Erythroblast (primary cell): ENCODE measurements around the gene SPOCK1.

ENCODE experiments used
- DNase-seq, 2 experiments: peaks; one replicate each; lab custom pipeline; 2025; lab: John Stamatoyannopoulos, UW
- GATA1 ChIP-seq: IDR thresholded peaks from 2 replicates; pipeline ENCODE4 v1.6.1; 2011; ENCODE audit warnings: low read depth, mild to moderate bottlenecking, control low read depth, low read length, moderate library complexity
- POLR2A ChIP-seq: IDR thresholded peaks from 2 replicates; pipeline ENCODE4 v1.6.1; 2011; ENCODE audit warnings: mild to moderate bottlenecking, low read length

SPOCK1 gene

DNA sequence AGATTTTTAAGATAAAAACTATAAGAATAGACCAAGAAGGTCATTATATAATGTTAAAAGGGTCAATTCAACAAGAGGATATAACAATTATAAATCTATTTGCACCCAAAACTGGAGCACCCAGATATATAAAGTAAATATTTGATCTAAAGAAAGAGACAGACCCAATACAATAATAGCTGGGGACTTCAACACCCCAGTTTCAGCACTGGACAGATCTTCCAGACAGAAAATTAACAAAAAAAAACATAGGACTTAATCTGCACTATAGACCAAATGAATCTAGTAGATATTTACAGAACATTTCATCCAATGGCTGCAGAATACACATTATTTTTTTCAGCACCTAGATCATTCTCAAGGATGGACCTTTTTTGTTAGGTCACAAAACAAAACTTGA lies 331.9 kb downstream of the SPOCK1 start:
- no peak for TF ChIP-seq POLR2A
- no peak for TF ChIP-seq GATA1
- DNase-seq = no peak

- DNase-seq = no peak
- no peak for TF ChIP-seq POLR2A
- TF ChIP-seq GATA1 = no peak
Observed at GRCh38 chr5:137164961-137165360, 334.2 kb downstream of the SPOCK1 start.

DNA sequence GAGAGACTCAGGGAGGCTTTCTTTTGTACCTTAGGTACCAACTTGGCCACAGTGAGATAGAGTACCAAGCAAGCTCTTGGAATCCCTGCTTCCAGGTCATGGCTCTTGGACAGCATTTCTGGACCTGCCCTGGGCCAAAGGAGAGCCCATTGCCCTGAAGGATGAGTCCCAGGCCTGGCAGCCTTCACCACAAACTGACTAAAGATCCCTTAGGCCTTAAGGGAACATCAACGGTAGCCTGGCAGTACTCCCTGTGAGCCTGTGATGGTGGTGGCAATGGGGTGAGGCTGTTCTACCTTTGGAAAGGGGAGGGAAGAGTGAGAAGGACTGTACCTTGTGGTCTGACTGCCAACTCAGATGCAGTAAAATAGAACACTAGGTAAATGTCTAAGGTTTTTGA lies 334.6 kb downstream of the SPOCK1 start:
- no peak for TF ChIP-seq GATA1
- TF ChIP-seq POLR2A = no peak

DNA sequence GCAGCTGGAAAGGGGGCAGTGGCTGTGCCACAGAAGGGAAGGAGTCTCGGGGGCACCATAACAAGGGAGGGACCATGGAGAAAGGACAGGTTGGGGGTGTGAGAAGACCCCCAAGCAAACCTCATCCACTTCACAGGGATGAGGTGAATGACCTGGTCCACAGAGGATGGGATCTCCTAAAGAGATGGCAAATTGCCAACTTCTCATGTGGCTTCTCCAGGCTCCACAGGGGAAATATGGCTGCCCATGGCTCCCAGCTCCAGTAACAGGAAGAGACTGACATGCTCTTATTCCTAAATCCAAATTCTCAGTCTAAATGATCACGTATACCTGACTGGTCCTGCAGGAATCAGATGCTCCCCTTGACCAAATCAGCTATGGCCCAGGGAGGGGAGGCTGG lies 340.4 kb downstream of the SPOCK1 start:
- no peak for DNase-seq

More for the DNA sequence above, 334.6 kb downstream of the SPOCK1 start:
- no peak for DNase-seq

GRCh38 chr5:137156180-137156579 lies 342.9 kb downstream of the SPOCK1 start:
- TF ChIP-seq POLR2A (no peak), GATA1 (no peak)
- DNase-seq = no peak

More for the DNA sequence above, 340.4 kb downstream of the SPOCK1 start:
- TF ChIP-seq GATA1 = no peak

GRCh38 chr5:137155261-137156000 lies 343.7 kb downstream of the SPOCK1 start:
- no peak for DNase-seq
- TF ChIP-seq POLR2A = no peak
- no peak for TF ChIP-seq GATA1

DNA sequence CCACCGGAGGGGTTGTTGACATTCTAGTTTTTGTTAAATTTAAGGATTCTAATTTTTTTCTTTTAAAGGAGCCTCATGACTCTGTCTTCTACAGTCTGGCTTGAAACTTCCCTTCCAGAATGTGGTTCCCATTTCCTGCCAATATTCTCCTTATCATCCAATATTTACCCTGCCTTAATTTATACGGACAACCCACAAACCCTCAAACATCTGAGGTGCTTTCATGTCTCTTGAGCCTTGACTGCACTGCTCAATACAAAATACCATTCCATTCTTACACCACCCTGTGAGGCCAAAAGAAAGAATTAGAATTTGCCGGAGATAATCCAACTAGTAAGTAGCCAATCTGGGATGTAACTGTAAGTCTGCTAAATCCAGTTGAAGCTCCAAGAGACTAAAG lies 346.5 kb downstream of the SPOCK1 start:
- no peak for DNase-seq
- TF ChIP-seq GATA1 = no peak
- TF ChIP-seq POLR2A = no peak

- no peak for DNase-seq
- no peak for TF ChIP-seq GATA1
- TF ChIP-seq POLR2A = no peak
Observed at GRCh38 chr5:137148655-137149054, 350.5 kb downstream of the SPOCK1 start.

GRCh38 chr5:137148159-137148558 lies 351.0 kb downstream of the SPOCK1 start:
- TF ChIP-seq GATA1 = no peak
- TF ChIP-seq POLR2A = no peak
- DNase-seq = no peak

DNA sequence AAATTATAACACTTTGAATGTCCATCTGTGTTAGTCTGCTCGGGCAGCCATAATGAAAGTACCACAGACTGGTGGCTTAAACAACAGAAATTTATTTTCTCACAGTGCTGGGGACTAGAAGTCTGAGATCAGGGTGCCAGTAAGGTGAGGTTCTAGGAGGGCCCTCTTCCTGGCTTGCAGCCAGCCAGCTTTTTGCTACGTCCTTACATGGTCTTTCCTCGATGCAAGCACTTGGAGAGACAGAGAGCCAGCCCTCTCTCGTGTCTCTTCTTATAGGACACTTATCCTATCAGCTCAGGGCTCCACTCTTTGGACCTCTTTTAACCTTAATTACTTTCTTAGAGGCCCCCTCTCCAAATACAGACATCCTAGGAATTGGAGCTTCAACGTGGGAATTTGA lies 351.8 kb downstream of the SPOCK1 start:
- DNase-seq = no peak
- no peak for TF ChIP-seq GATA1
- TF ChIP-seq POLR2A = no peak

GRCh38 chr5:137146402-137146890 lies 352.7 kb downstream of the SPOCK1 start:
- DNase-seq = no peak
- TF ChIP-seq POLR2A = no peak

DNA sequence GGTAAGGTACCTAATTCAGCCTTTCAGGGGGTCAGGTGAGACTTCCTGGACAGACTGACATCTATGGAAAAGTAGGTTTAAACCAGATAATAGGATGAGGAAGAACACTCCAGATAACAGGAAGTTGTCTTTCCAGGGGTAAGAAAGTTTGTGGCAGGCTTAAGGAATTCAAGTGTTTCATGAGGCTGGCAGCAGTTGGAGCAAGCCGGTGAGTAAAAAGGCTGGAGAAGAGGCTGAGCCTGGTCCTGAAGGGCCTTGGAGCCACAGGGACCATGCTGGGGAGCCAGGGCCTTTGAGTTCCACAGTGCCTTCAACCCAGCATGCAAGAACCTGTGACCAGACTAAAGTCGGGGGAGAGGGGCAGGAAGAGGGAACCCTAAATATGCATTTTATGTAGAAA lies 353.4 kb downstream of the SPOCK1 start:
- no peak for DNase-seq

GRCh38 chr5:137144656-137145055 lies 354.5 kb downstream of the SPOCK1 start:
- DNase-seq = no peak
- TF ChIP-seq GATA1 (no peak), POLR2A (no peak)

More for the DNA sequence above, 353.4 kb downstream of the SPOCK1 start:
- no peak for TF ChIP-seq GATA1
- no peak for TF ChIP-seq POLR2A

- no peak for DNase-seq
- TF ChIP-seq POLR2A (no peak), GATA1 (no peak)
Observed at GRCh38 chr5:137142764-137143605, 356.1 kb downstream of the SPOCK1 start.
